ENCODE measurements around the gene RPL22.

Gene RPL22

DNA sequence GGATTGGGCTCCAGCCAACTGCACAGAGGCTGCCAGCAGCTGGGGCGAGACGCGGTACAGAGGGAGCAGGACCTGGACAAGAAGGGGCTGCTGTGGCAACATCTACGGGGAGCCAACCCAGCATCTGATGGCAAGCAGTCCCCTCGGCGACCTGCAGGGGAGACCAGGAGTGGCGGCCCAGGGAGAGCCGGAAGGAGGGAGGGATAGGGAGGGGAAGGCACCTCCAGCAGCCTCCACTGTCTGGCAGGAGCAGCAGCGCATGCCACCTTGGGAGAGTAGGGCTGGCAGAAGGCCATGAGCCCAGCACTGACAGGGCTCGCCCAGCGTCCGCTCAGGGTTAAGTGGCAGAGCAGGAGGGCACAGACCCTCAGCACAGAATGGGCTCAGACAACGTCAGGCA lies 36.6 kb downstream of the RPL22 start:
- DNase-seq (ENCODE audit: low spot score) = no peak
- Histone ChIP-seq H3K4me3 (no peak overlapping the region), H3K27ac (no peak overlapping the region)
- TF ChIP-seq, protein P1, sequence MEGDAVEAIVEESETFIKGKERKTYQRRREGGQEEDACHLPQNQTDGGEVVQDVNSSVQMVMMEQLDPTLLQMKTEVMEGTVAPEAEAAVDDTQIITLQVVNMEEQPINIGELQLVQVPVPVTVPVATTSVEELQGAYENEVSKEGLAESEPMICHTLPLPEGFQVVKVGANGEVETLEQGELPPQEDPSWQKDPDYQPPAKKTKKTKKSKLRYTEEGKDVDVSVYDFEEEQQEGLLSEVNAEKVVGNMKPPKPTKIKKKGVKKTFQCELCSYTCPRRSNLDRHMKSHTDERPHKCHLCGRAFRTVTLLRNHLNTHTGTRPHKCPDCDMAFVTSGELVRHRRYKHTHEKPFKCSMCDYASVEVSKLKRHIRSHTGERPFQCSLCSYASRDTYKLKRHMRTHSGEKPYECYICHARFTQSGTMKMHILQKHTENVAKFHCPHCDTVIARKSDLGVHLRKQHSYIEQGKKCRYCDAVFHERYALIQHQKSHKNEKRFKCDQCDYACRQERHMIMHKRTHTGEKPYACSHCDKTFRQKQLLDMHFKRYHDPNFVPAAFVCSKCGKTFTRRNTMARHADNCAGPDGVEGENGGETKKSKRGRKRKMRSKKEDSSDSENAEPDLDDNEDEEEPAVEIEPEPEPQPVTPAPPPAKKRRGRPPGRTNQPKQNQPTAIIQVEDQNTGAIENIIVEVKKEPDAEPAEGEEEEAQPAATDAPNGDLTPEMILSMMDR (IDR thresholded peaks at IDR 0.05) = no peak

DNA sequence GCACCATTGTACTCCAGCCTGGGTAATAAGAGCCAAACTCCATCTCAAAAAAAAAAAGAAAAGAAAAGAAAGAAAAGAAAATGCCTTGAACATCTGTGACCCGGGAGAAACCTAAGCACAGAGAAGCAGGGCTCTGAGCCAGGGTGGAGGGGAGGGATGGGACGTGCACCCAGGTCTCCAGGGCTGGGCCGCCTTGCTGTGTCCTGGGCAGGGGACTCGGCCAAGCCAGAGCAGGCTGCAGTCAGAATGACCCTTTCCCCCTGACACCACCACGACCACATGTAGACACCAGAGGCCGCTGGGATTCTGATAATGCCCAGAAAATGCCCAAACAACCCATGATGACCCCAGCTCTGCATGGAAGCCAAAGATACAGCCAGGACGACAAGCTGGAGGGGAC lies 37.1 kb downstream of the RPL22 start:
- no peak overlapping the region for H3K4me3 ChIP-seq
- DNase-seq (ENCODE audit: low spot score) = no peak
- TF ChIP-seq, protein P1 (IDR thresholded peaks at IDR 0.05) = no peak
- no peak overlapping the region for H3K27ac ChIP-seq

DNA sequence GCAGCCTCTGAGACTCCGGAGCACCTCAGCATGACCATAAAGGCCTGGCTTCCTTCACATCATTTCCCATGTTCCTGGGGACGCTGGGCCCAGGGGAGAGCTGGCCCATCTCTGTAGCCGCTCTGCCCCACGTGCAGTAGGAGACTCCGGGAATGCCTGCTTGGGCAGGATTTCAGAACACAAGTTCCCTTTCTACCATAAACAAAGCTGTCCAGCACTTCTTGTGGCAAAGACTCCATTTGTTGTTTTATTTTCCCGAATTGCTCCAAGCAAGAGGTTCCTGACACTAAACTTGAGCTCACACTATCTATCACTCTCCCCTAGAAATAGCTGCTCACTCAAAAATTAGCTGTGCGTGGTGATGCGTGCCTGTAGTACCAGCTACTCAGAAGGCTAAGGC lies 41.2 kb downstream of the RPL22 start:
- no peak overlapping the region for H3K27ac ChIP-seq
- TF ChIP-seq, protein P1 (IDR thresholded peaks at IDR 0.05) = no peak
- no peak for DNase-seq (ENCODE audit: low spot score)
- no peak overlapping the region for H3K4me3 ChIP-seq

DNA sequence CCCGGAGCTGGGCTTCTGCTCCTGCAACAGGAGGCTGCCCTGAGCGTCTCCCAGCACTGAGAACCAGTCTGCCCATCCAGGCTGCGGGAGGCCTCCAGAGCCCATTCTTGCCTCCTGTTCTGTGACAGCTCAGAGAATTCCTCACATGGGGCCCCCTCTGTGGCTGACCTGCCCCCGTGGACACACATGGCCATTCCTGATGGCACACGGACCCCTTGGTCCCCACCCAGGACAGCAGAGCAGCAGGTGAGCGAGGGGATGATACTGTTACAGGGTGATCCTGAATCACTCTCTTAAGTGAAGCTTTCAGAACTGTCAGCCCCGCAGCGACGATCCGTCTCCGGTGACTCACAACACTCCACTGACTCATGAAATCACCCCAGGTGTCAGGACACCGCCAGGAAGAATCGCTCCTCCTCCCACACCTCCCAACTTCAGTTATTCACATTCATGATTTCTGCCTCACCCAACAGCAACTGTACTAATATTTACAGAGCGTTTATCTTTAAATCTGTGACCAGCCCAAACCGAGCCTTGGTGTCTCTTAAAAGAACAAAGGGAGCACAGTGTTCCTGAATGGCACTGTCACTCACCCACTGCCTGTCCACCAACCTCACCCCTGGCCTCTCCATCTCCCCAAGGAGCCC lies 41.7 kb downstream of the RPL22 start:
- TF ChIP-seq, protein P1 (IDR thresholded peaks at IDR 0.05) = no peak
- H3K27ac ChIP-seq = no peak overlapping the region
- no peak for DNase-seq (ENCODE audit: low spot score)
- no peak overlapping the region for H3K4me3 ChIP-seq

DNA sequence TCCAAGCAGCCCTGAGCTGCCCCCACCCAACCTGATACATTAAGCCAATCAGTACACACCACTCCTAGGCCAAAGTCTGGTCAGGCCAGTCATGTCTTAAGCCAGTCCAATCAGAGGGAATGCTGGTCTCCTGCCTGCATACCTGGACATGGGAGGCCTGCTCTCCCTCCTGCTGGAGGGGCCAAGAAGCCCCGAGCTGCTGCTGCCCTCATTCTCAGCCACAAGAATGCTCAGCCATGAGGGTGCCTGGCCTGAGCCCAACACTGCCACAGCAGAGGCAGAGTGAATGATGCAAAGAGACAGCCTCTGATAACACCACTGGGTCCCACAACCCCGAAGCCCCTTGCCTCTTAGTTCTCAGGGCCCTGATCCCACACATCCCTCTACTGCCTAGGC lies 42.3 kb downstream of the RPL22 start:
- Histone ChIP-seq H3K4me3 (no peak overlapping the region), H3K27ac (no peak overlapping the region)
- TF ChIP-seq, protein P1 (IDR thresholded peaks at IDR 0.05) = no peak
- no peak for DNase-seq (ENCODE audit: low spot score)

DNA sequence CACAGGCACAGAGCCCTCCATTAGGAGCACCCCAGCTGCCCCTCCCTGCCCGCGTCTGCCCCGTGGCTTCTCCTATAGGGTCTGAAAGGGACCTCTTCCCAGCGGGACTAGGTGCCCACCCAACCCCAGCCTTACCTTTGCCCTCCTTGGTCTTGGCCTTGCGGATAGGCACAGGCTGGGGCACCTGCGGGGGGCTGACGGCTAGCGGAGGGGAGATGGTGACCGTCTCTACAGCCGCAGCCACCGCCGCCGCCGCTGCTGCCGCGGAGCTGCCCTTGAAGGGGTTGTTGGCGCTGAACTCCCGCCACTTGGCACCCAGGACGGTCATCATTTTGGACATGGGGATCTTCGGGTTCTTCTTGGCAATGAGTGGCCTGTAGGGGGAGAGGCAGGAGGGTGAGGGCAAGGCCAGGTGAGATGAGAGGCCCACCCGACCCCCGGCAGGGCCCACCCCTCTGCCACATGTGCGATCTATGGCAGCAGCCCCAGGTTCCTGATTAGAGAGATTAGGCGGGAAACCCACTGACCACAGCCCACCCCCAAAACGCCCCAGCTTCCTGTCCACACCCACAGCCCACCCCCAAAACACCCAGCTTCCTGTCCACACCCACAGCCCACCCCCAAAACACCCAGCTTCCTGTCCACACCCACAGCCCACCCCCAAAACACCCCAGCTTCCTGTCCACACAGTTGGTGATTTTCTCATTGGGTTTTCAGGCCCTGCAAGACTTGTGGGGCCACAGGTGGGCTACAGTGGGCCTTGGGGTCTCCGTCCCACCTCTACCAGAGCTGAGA lies 44.7 kb downstream of the RPL22 start:
- Histone ChIP-seq H3K4me3 (no peak overlapping the region), H3K27ac (no peak overlapping the region)
- DNase-seq (ENCODE audit: low spot score) = no peak
- TF ChIP-seq, protein P1 (IDR thresholded peaks at IDR 0.05) = no peak

DNA sequence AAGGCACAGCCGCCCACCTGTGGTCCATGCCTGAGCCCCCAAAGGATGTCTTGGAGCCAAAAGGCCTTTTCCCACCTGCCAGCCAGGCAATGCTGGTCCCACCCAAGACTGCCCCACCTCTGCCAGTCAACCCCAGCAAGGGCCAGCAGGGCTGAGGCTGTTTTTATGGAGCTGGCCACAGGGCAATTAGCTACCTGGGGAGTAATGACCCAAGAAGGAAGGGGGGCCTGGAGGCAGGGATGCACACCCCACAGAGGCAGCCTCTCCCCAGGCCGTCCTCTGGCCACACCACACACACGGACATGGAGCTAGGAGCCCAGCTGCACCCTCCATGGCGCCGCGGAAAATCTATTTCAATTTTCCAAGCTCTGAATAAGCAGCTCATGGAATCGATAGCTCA lies 46.5 kb downstream of the RPL22 start:
- no peak overlapping the region for H3K4me3 ChIP-seq
- no peak overlapping the region for H3K27ac ChIP-seq
- DNase-seq (ENCODE audit: low spot score) = no peak
- TF ChIP-seq, protein P1 (IDR thresholded peaks at IDR 0.05) = no peak

All from coronary artery (tissue), 2 donors.